ENCODE measurements around the gene ZCCHC4. TPM values are rescaled to one million over a fixed set of nuclear protein-coding genes. Genes with fewer than 3 reads are reported as not detected.

ZCCHC4 gene
- total RNA-seq, 1 experiment from 2014 or later: 13.1 TPM

DNA sequence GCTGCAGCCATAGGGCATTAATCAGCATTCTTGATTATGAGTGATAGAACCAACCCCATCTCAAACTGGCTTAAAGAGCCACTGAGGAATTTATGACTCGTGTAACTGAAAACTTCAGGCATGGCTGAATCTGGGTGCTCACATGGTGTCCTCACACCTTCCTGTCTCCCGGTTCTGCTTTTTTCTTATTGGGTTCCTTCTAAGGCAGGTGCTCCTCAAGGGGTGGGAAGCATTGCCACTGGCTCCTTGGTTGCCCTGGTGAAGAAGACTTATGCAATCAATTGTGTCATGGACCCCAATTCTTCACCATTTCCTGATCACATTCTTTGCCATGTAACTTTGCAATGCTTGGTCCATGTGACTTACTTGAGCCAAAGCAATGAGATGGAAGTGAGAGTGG lies 4.3 kb upstream of the ZCCHC4 start:
- Histone ChIP-seq H3K9me3 (no peaks in the 10 kb centered on the region), H3K4me1 (peaks cover 15% of the 10 kb centered on the region), H3K4me3 (ENCODE audit: low read depth, low read length) (no peak overlapping the region), H3K36me3 (ENCODE audit: control insufficient read depth, insufficient read depth, low read length) (no peaks in the 10 kb centered on the region), H3K27me3 (replicated peaks; ENCODE audit: control insufficient read depth, insufficient read depth, low read length) (no peaks in the 10 kb centered on the region)
- Mint-ChIP-seq H3K36me3 (ENCODE audit: insufficient read depth, unreplicated experiment) (peaks cover 9% of the 10 kb centered on the region), H3K9me3 (ENCODE audit: unreplicated experiment) (no peaks in the 10 kb centered on the region), H3K4me3 (ENCODE audit: unreplicated experiment) (no peak overlapping the region), H3K27ac (ENCODE audit: unreplicated experiment) (no peak overlapping the region), H3K4me1 (ENCODE audit: low read depth, unreplicated experiment) (peaks cover 7% of the 10 kb centered on the region), H3K27me3 (ENCODE audit: insufficient read depth, unreplicated experiment) (no peaks in the 10 kb centered on the region)
- DNase-seq: no peak
- no TSS peak for BruUV-seq (replicated peaks)
- TF ChIP-seq, protein P1, sequence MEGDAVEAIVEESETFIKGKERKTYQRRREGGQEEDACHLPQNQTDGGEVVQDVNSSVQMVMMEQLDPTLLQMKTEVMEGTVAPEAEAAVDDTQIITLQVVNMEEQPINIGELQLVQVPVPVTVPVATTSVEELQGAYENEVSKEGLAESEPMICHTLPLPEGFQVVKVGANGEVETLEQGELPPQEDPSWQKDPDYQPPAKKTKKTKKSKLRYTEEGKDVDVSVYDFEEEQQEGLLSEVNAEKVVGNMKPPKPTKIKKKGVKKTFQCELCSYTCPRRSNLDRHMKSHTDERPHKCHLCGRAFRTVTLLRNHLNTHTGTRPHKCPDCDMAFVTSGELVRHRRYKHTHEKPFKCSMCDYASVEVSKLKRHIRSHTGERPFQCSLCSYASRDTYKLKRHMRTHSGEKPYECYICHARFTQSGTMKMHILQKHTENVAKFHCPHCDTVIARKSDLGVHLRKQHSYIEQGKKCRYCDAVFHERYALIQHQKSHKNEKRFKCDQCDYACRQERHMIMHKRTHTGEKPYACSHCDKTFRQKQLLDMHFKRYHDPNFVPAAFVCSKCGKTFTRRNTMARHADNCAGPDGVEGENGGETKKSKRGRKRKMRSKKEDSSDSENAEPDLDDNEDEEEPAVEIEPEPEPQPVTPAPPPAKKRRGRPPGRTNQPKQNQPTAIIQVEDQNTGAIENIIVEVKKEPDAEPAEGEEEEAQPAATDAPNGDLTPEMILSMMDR (IDR thresholded peaks at IDR 0.05; ENCODE audit: insufficient read depth in 1 of 2, low read depth in 1 of 2, low read length in 1 of 2, severe bottlenecking in 1 of 2, unreplicated experiment in 1 of 2): no peak
- CTCF ChIA-PET: no interaction called here
- intact Hi-C loops (cut with micrococcal nuclease; ENCODE audit: unreplicated experiment): no loop called here
- POLR2A ChIA-PET: no interaction called here

DNA sequence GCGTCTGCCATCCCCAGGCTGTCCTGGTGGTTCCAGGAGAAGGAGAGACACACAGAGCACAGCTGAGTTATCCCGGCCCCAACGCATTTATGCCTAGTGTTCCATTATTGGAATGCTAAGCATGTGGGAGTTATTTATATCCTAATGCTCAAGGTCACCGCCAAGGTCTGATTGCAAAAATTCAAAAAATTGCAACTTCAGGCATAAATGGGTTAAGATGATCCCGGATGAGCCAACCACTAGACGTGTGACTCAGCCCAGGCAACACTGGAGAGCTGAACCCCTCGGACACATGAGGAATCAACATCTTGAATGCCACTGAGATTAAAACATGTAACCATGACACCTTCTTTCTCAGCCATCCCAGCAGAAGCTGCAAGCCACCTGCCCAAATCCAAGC lies 3.8 kb upstream of the ZCCHC4 start:
- intact Hi-C loops (cut with micrococcal nuclease; ENCODE audit: unreplicated experiment): no loop called here
- TF ChIP-seq, protein P1 (IDR thresholded peaks at IDR 0.05; ENCODE audit: insufficient read depth in 1 of 2, low read depth in 1 of 2, low read length in 1 of 2, severe bottlenecking in 1 of 2, unreplicated experiment in 1 of 2): no peak
- no peak overlapping the region for H3K4me3 Mint-ChIP-seq (ENCODE audit: unreplicated experiment)
- no peak for DNase-seq
- BruUV-seq (replicated peaks): no TSS peak
- POLR2A ChIA-PET: no interaction called here
- H3K36me3 ChIP-seq (ENCODE audit: control insufficient read depth, insufficient read depth, low read length): no peaks in the 10 kb centered on the region
- peaks cover 7% of the 10 kb centered on the region for H3K4me1 Mint-ChIP-seq (ENCODE audit: low read depth, unreplicated experiment)
- H3K27me3 ChIP-seq (replicated peaks; ENCODE audit: control insufficient read depth, insufficient read depth, low read length): no peaks in the 10 kb centered on the region
- H3K27ac Mint-ChIP-seq (ENCODE audit: unreplicated experiment): no peak overlapping the region
- H3K36me3 Mint-ChIP-seq (ENCODE audit: insufficient read depth, unreplicated experiment): peaks cover 9% of the 10 kb centered on the region
- H3K27me3 Mint-ChIP-seq (ENCODE audit: insufficient read depth, unreplicated experiment): no peaks in the 10 kb centered on the region
- no peaks in the 10 kb centered on the region for H3K9me3 Mint-ChIP-seq (ENCODE audit: unreplicated experiment)
- peaks cover 15% of the 10 kb centered on the region for H3K4me1 ChIP-seq
- H3K9me3 ChIP-seq: no peaks in the 10 kb centered on the region
- CTCF ChIA-PET: no interaction called here
- H3K4me3 ChIP-seq (ENCODE audit: low read depth, low read length): no peak overlapping the region

DNA sequence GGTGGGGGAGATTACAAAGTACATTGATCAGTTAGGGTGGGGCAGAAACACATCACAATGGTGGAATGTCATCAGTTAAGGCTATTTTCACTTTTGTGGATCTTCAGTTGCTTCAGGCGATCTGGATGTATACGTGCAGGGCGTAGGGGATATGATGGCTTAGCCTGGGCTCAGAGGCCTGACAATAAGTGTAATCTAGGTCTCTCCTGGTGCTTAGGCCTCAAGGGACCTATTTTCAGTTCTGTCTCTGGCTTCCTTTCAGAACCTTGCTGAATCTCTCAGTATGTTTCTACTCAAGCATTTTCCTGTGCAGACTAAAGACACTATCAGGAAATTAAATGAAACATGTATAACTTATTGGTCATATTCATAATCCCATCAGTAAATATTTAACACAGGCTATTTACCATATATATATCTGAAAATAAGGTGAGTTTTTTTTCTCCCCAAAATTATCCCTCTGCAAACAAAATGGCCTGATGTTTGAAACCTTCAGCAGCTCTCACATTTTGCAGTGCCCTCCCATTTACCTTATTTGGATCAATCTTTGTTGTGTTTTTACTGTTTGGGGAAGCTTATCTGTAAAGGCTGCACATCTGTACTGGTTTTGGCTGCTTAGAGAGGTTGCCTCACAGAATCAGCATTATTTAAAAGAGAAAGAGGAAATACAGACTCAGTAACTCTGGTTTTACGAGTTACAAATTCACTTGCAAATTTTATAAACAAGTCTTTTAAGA lies 2.3 kb upstream of the ZCCHC4 start:
- Histone ChIP-seq H3K9me3 (no peaks in the 10 kb centered on the region), H3K4me3 (ENCODE audit: low read depth, low read length) (no peak overlapping the region), H3K4me1 (peaks cover 15% of the 10 kb centered on the region), H3K27me3 (replicated peaks; ENCODE audit: control insufficient read depth, insufficient read depth, low read length) (no peaks in the 10 kb centered on the region), H3K36me3 (ENCODE audit: control insufficient read depth, insufficient read depth, low read length) (no peaks in the 10 kb centered on the region)
- peaks cover 7% of the 10 kb centered on the region for H3K4me1 Mint-ChIP-seq (ENCODE audit: low read depth, unreplicated experiment)
- H3K36me3 Mint-ChIP-seq (ENCODE audit: insufficient read depth, unreplicated experiment): peaks cover 10% of the 10 kb centered on the region
- BruUV-seq (replicated peaks): no TSS peak
- H3K9me3 Mint-ChIP-seq (ENCODE audit: unreplicated experiment): no peaks in the 10 kb centered on the region
- H3K27me3 Mint-ChIP-seq (ENCODE audit: insufficient read depth, unreplicated experiment): no peaks in the 10 kb centered on the region
- CTCF ChIA-PET: no interaction called here
- H3K27ac Mint-ChIP-seq (ENCODE audit: unreplicated experiment): no peak overlapping the region
- intact Hi-C loops (cut with micrococcal nuclease; ENCODE audit: unreplicated experiment): loop anchor here (5.0 kb wide), 1 partner anchor 57 kb away; no protein-coding TSS in a partner anchor
- TF ChIP-seq, protein P1 (IDR thresholded peaks at IDR 0.05; ENCODE audit: insufficient read depth in 1 of 2, low read depth in 1 of 2, low read length in 1 of 2, severe bottlenecking in 1 of 2, unreplicated experiment in 1 of 2): no peak
- no peak for DNase-seq
- POLR2A ChIA-PET: no interaction called here
- no peak overlapping the region for H3K4me3 Mint-ChIP-seq (ENCODE audit: unreplicated experiment)
